SK-N-SH (cell line): Measurements from ENCODE around the gene LMO7.

Source experiments
- CTCF ChIP-seq: fragments of 200-600 bp; sonication (generic); IDR thresholded peaks from 2 replicates; pipeline ENCODE4 v1.6.1; 2017; ENCODE audit warnings: antibody characterized with exemption, mild to moderate bottlenecking, moderate library complexity
- FOXM1 ChIP-seq: IDR thresholded peaks from 2 replicates; pipeline ENCODE4 v1.4.0; 2012; ENCODE audit warnings: low read depth, mild to moderate bottlenecking
- GABPA ChIP-seq: IDR thresholded peaks from 2 replicates; pipeline ENCODE4 v1.4.0; 2012; ENCODE audit warnings: low read depth, mild to moderate bottlenecking
- JUND ChIP-seq: IDR thresholded peaks from 2 replicates; pipeline ENCODE4 v1.4.0; 2012
- RAD21 ChIP-seq: IDR thresholded peaks from 2 replicates; pipeline ENCODE4 v1.6.1; 2012; ENCODE audit warnings: mild to moderate bottlenecking, low read length
- REST ChIP-seq: IDR thresholded peaks from 2 replicates; pipeline ENCODE4 v1.6.1; 2012; ENCODE audit warnings: mild to moderate bottlenecking, low read depth, low read length, moderate library complexity
- TAF1 ChIP-seq: IDR thresholded peaks from 2 replicates; pipeline ENCODE4 v1.6.1; 2012; ENCODE audit warnings: low read depth, mild to moderate bottlenecking, low read length, moderate library complexity, borderline replicate concordance

- no peak for TF ChIP-seq CTCF
- no peak for TF ChIP-seq RAD21
- no peak for TF ChIP-seq JUND
- TF ChIP-seq FOXM1 = no peak
- TF ChIP-seq TAF1 = no peak
- TF ChIP-seq GABPA = no peak
- TF ChIP-seq REST = no peak
Measured at GRCh38 chr13:75826391-75826790, 190.3 kb downstream of the LMO7 start.
